GM19395 (cell line): Measurements from ENCODE around the gene COL9A1.
"Not testable (repeated sequence)": the region's sequence is repeated elsewhere in the genome, so short reads cannot be mapped to it uniquely, and the experiment has no call there.

Experiments
- ATAC-seq: cut with Tn5 transposase; IDR thresholded peaks from one replicate; pipeline ENCODE4 v1.9.1; 2021; ENCODE audit warnings: mild to moderate bottlenecking, moderate library complexity; ENCODE audit not compliant: unreplicated experiment

COL9A1 gene

DNA sequence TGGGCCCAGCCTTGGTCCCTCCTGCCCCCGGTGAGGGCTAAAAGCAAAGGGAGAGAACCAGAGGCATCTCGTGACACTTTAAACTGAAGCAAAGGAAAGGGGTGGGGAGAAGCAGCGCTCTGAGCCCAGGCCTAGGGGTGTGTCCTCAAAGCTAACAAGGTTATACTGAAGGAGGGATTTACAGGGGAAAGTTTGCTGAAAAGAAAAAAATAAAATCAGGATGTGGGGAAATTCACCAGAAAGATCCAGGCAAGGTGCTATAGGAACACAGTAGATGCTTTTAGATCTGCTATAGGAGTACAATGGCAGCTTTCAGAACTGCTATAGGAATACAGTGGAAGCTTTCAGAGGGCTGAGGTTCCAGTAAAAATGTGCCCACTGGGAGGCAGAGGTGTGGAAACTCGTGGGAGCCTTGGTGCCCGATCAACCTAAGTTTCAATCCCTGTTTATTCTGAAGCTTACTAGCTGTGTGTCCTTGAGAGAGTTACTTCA lies at the start of gene COL9A1:
COL9A1 (minus strand) TSS at position 51 of the 492 bp plus-strand sequence. CDS start 160 bp downstream, outside the sequence.
- no peak for ATAC-seq

DNA sequence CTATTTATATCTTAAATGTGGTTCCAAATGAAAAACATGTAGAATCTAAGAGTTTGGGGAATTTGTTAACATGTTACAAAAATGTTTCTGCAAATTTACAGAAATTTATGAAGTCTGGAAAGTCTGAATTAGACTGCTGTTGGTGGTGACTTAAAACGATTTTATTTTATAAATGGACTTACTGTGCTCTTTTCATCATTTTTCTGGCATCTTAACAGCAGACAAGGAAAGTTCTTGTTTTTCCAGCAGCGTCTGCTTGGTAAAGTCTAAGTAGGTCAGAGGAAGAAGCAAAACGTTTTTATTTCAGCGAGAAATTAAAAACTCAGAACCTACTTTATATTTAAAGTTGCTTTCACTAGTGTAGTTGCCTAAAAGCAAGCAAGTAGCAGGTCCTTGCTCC lies 48.6 kb upstream of the COL9A1 start:
- no peak for ATAC-seq

DNA sequence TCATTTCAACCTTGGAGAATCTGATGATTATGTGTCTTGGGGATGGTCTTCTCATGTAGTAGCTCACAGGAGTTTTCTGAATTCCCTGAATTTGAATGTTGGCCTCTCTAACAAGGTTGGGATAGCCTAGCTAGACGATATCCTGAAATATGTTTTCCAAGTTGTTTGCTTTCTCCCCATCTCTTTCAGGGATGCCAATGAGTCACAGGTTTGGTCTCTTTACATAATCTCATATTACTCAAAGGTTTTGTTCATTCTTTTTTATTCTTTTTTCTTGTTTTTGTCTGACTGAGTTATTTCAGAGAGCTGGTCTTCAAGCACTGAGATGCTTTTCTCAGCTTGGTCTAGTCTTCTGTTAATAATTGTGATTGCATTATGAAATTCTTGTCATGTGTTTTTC lies 42.7 kb upstream of the COL9A1 start:
- ATAC-seq = no peak

DNA sequence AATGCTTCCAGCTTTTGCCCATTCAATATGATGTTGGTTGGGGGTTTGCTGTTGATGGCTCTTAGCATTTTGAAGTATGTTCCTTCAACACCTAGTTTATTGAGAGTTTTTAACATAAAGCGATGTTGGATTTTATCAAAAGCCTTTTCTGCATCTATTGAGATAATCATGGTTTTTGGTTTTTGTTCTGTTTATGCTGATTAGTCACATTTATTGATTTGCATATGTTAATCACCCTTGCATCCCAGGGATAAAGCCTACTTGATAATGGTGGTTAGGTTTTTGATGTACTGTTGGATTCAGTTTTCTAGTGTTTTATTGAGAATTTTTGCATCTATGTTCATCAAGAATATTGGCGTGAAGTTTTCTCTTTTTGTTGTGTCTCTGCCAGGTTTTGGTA lies 40.4 kb upstream of the COL9A1 start:
- ATAC-seq = no peak

DNA sequence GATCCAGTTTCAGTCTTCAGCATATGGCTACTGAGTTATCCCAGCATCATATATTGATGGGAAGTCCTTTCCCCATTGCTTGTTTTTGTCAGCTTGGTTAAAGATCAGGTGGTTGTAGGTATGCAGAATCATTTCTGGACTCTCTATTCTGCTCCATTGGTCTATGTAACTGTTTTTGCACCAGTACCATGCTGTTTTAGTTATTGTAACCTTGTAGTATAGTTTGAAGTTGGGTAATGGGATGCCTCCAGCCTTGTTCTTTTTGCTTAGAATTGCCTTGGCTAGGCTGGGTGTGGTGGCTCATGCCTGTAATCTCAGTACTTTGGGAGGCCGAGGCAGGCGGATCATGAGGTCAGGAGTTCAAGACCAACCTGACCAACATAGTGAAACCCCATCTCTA lies 36.9 kb upstream of the COL9A1 start:
- not testable (repeated sequence) for ATAC-seq

DNA sequence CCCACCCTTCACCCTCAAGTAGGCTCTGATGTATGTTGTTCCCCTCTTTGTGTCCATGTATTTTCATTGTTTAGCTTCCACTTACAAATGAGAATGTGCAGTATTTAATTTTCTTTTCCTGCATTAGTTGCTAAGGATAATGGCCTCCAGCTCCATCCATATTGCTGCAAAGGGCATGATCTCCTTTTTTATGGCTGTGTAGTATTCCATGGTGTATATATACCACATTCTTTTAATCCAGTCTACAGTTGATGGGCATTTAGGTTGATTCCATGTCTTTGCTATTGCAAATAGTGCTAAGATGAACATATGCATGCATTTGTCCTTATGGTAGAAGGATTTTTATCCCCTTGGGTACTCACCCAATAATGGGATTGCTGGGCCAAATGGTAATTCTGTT lies 35.9 kb upstream of the COL9A1 start:
- ATAC-seq = no peak

DNA sequence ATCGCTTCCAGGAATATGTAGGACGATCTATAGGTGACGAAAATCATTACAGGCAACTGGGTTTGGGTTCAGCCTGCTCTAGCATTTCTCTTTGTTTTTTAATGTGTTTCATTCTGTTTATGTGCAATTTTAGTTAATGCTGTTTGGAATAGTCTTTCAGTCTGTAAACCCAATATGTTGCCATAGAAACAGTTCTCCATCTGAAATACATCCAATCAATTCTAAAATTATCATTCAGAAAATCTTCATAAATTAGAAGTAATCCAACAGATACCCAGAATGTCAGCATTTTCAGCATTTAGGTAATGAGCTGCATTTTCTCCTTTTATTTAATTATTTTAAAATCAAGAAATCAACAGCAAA lies 34.8 kb upstream of the COL9A1 start:
- ATAC-seq = no peak

DNA sequence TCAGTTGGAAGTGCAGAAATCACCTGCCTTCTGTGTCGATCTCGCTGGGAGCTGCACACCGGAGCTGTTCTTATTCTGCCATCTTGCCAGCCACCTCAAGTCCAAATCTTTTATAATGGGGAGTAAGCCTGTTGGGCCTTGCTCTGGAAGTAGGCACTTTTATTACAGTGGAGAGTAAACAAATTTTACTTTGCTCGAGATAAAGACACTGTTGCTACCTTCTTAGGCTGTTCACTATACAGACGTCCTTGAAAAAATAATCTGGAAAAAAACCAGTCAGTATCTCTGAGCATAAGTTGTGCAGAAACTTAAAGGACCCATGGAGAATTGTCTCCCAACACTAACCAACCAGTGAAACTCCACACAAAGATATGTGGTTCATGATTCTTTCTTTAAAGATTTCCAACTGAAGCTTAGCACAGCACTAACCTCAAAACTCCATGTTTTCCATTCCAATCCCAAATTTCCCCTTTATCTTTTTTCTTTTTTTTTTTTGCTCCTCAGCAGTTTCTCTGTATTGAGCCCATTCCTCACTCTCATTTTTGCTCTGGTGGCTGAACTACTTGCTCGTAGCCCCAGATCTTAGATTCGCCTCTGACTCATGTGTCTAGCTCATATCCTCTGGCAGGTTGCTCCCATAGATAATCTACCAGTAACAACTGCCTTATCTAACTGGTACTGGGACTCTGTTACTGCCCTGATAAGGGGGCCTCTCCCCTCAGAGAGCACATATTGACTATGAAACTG lies 34.3 kb upstream of the COL9A1 start:
- ATAC-seq = no peak

DNA sequence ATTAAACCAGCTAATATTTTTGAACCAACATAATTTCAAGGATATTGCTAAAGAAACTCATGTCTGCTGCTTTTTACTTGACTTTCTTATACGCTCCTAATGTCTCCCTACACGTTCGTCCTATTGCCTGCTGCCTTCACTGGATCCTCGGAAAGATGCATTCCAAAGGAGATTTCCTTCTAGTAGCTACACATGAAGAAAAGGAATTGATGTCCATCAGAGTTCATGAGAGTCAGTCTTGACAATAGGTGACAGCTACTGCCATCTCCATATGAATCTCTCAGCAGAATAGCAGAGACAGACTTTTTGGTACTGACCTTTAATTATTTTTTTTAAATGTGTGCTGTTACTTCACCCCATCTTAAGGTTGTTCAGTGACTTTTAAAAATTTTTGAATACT lies 24.2 kb upstream of the COL9A1 start:
- ATAC-seq = no peak

DNA sequence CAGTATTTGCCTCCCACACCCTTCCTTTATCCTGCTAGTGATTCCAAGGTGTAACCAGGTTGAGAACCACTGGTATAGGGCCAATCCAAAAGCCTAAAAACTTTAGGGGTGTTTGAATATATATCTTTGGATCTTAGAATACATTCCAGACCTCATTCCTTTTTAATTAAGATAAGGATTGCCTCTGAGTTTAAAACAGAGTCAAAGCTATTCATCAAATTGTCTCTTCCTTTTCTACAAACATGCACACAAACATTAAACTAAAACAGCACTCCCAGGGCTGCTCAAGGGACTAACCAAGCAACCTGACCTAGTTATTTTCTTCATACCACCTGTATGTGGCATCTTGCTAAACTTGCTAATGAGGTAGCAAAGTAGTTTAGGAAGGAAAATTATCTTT lies 22.1 kb upstream of the COL9A1 start:
- ATAC-seq = no peak

DNA sequence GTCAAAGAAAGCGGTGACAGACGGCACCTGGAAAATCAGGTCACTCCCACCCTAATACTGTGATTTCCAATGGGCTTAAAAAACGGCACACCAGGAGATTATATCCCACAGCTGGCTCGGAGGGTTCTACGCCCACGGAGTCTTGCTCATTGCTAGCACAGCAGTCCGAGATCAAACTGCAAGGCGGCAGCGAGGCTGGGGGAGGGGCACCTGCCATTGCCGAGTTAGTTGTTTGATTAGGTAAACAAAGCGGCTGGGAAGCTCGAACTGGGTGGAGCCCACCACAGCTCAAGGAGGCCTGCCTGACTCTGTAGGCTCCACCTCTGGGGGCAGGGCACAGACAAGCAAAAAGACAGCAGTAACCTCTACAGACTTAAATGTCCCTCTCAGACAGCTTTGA lies 14.9 kb upstream of the COL9A1 start:
- ATAC-seq = not testable (repeated sequence)

DNA sequence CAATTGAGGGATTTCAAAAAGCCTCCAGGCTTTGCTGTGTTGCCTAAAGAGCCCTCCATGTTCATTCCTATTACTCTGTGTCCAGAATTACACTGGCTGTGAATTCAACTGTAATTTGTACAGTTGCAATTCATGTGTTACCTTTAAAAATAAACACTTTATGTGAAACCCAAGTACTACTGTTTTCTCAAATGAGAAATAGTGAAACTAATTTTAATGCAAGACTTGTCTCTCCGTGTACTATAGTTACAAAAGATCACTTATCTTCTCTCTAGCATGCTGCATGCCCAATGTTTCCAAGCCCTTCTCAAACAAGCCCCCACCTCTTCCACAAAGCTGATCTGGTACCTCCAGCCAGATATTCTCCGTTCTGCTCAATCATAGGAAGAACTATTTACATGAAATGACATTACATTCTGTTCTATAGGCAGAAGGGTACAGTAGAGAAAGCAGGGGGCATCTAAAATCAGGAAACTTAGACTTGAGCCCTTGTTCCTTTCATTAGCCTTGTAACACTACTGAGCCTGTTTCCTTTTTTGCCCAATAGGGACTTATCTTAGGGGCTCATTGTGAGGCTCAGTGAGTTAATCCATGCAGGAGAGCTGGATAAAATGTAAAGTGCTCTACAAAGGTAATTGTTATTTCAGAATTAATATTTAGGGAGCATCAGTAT lies 12.3 kb upstream of the COL9A1 start:
- ATAC-seq = peak; percentile 79

DNA sequence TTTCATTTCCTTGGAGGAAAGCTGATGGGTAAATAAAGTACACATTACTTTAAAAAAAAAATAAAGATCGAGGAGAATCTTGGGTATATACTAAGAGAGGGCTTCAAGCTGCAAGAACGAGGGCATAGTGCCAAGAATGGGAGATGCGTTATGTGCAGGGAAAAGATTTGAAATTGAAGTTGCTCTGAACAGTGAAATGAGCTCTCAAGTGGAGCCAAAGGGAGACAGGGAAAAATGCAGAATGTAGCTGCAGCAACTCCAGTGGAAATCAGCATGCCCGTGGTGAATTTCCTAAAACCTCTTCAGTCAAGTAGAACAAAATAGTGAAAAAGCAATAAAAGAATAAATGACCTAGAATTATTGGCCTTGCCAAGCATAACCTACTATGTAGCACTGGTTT lies 11.4 kb upstream of the COL9A1 start:
- ATAC-seq = no peak

DNA sequence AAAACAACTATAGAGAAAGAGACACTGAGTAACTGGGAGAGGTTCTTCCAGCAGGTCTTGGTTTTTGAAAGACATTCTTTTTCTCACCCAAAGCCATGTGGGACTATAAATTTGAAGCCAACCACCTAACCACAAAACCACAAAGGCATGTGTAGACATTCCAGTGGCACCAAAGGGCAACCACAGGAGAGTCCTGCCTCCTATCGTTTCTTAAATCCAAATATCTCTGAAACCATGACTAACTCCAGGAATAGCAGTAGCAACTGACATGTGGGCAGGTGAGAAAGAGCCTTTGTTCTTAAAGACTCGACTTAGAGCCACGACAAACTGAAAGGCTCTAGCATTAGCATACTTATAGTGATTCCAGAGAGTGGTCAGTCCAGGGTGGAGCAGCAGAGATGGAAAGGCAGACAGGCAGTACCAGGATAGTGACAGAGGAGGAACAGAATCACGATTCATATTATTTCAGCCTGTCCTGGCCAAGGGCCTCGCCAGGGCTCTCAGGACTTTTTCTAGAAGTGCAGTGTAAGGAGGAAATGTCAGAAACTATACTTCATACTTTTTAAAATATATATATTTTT lies 9.4 kb upstream of the COL9A1 start:
- no peak for ATAC-seq

DNA sequence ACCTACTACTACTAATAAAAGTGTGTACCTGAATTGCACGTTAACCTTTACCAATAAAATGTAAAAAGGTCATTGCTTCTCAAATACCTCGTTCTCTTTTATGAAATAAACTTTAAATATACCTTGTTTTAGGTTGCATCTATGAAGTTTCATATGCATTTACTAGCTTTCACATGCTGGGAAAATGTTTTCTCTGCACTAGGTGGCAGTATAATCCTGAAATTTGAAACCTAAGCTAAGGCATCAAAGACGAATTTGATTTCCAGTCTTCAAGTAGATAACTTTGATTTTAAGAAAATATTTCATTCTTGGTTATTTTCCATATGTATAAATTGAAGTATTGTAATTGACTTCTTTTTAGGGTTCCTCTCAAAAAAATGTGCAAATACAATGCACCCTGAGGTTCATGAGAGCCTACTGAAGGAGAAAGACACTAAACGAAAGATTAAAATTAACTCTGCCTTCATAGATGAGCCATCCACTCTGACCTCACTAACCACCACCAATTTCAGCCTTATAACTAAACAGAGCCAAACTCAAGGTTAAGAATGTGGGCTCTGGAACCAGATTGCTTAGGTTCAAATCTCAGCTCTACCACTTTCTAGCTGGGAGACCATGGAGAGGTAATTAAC lies 7.3 kb upstream of the COL9A1 start:
- no peak for ATAC-seq

DNA sequence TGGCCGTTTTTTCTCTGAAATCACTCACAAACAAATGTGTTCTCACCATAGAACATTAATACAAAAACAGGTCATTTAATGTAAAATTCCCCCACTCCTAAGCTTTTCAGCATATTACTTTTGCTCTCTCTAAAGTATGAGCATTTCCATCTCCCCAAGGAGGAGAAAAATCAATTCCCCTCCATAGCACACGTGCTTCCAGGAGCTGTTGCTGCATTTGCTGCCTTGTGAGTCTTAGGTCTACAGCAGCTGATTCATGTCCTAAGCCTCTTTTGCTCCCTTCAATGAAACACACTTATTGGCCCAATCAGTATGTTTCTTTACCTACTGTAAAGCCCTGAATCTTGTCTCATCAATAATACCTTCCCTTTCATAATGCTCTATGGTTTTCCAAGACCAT lies 6.4 kb upstream of the COL9A1 start:
- ATAC-seq = no peak

DNA sequence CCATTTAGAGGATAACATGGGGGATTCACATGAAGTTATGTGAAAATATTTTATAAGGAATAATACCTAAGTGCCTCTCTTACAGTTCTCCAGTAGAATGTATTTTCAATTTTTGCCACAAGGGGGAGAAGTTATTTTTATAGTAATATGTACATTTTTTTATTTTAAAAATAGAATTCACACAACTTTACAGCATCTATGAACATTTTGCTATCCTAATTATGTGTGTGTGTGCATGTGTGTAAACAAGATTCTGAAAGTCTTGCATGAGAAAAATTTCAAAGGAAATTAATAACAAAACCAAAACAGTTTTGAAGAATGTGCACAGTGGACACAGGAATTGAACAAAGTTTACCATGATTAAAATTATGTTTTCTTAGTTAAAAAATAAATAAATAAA lies 5.3 kb upstream of the COL9A1 start:
- not testable (repeated sequence) for ATAC-seq

DNA sequence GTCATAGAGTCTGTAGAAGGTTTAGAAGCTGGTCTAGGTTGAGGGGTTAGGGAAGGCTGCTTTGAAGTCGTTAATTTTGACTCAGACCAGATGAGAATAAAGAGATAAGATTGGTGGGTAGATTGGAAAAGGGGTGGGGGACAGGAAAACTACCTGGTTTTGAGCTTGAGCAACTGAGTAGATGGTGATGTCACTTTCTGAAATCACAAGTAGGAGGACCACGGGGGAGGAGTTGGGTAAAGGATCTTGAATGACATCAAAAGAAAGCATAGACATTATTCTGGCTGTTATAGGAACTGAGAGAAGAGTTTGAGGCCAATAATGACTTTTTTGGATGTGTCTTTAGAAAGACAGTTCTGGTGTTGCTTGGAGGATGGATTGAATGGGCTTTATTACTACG lies 4.1 kb upstream of the COL9A1 start:
- no peak for ATAC-seq

DNA sequence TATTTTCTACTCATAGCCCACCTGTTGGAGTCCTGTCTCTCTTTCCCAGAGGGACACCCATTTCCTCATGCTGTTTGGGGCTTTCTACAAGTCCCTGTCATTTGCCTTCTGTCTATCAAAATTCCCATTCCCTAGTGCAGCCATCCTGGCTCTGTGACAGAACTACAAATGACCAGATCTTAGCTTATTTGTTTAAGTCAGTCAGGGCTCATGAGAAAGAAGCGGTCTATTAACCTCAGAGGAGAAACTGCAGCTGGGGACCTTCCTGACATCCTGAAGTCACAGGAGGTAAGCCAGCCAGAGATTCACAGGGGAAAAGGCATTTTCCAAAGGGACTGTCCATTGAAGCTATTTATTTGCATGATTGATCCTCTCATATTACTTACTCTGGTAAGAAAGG lies 1.7 kb upstream of the COL9A1 start:
- ATAC-seq = no peak

DNA sequence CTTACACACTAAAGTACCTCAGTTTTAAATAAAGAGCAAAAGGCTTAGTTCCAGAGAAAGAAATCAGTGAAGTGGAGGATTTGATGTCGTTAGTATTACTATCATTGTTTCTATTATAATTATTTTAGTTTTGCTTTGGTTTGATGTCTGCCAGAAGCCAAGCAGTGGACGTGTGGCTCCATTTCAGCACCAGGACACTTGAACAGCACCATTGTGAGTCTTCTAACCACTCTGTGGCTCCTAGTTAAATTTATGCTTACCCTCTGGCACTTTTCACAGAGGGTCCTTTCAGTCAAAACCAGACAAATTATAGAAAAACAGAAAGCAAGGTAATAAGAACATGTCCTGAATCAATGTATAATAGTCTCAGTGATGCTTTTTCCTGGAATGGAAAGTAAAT lies 3.4 kb downstream of the COL9A1 start:
- no peak for ATAC-seq

DNA sequence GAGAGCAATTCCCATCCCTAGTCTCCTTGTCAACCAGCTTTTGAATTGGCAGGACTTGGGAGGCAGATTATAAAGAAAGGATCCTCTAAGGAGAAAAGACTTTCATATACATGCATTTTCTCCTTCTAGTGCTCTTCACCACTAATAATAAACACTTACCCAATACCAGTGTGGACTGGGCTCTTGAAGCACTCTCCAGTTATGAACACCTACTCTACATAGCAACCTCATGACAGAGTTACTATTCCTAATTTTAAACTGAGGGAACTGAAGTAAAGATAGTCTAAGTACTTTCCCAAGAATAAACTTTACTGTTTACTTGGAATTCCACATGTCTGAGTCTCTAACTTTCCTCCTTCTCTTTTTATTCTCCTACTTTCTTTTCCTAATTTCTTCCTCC lies 4.8 kb downstream of the COL9A1 start:
- ATAC-seq = no peak

DNA sequence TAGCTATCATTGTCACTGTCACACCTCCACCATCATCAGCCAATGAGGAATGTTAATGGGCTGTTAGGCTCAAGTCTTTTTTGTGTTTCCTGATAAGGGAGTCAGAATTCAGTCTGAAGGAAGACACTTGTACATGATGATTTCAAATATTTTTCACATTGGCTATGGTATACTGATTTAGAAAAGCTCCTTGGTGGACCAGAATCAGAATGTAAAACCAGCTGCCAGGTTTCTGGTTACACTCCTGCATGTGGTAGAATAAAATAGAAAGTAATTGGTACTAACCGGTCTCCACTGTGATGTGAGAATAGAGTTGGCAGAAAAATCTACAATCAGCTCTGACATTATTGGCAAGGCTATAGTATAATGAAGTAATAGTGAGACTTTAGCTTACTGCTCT lies 10.7 kb downstream of the COL9A1 start:
- ATAC-seq = no peak
